HG03039 (cell line): ENCODE results near the gene PARP12.

Experiments
- ATAC-seq: cut with Tn5 transposase; IDR thresholded peaks from one replicate; pipeline ENCODE4 v1.9.1; 2021; ENCODE audit warnings: mild to moderate bottlenecking, moderate library complexity; ENCODE audit not compliant: unreplicated experiment

The PARP12 gene

GRCh38 chr7:139993169-139993568, 69.6 kb downstream of the PARP12 start:
- no peak for ATAC-seq

DNA sequence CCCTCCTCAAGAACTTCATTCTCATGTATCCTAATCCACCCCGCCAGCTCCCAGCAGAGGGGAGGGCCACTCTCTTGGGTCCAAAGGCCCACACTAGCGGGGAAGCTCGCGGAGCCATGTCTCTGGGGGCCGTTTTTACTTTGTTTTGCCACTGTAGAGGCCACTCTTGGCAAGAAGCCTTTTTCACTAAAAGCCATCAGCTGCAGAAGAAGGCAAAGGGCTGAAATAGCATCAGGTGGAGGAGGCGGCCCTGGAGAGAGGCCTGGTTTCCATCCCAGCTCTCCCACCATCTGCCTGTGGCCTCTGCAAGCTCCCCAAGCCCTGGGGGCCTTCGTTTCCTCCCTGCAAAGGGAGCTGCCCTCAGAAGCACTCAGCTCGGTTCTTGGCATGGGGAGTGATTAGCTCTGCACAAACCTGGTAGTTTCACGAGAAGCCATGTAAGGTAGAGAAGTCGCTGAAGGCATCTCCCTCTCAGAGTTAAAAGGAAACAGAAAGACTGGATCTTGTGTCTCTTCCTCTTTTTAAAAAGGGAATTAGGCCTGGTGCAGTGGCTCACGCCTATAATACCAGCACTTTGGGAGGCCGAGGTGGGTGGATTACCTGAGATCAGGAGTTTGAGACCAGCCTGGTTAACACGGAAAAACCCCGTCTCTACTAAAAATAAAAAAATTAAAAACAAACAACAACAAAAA, 70.3 kb downstream of the PARP12 start:
- no peak for ATAC-seq

DNA sequence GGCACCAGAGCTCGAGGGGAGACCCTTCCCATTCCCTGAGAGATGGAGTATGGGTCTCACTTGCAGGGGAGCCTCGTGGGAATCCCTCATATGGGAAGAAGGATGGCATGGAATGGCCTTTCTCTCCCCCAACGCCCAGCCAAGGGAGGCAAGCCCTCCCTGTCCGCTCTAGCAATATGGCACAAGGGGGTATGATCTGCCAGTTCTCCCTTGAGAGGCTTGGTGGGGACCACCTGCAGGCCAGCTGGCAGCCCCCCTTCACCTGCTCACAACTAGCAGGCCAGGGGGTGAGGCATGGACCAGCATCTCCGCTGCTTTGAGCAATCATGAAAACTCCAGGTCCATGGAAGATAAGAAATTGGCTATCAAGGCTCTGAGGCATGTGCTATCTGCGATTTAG, 70.8 kb downstream of the PARP12 start:
- no peak for ATAC-seq

DNA sequence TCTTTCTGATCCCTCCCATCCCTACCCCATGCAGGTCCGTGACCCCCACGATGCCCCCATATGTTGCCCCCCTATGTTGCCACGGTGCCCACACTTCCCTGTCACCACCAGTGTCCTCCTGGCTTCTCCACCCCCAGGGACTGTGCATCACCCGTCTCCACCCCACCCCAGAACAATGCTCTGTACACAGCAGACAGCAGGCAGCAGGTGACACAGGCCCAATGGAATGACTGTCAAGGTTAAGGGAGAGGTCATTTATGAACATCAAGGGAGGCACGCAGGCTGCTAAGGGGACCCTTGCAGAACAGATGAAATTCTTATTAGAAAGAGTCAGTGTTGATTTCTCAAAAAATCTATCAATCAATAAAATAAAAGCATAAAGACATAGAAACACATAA, 71.5 kb downstream of the PARP12 start:
- ATAC-seq = no peak

- ATAC-seq = no peak
Measured at GRCh38 chr7:139990571-139991268, 72.0 kb downstream of the PARP12 start.

DNA sequence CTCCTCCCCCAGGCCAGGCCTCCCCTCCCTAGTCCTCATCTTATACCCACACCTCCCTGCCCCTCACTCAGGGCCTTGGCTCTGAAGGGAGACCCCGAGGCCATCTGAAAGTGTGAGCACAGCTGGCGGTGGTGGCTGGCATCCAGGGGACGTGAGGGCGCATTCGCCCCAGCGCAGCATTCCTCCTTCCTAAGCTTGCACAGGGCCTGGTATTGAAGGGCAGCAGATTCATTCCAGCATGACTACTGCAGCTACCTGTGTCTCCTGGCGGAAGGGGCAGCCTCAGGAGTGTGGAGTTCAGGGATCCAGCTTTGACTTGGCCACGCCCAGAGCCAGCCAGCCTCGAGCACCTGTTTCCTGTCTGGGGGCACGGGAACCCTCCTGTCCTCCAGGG, 72.6 kb downstream of the PARP12 start:
- no peak for ATAC-seq

- no peak for ATAC-seq
Measured at GRCh38 chr7:139989366-139990141, 73.2 kb downstream of the PARP12 start.

- ATAC-seq = no peak
Measured at GRCh38 chr7:139987691-139988516, 74.8 kb downstream of the PARP12 start.

- ATAC-seq = no peak
Measured at GRCh38 chr7:139985811-139986210, 76.9 kb downstream of the PARP12 start.

- no peak for ATAC-seq
Measured at GRCh38 chr7:139984642-139985539, 77.9 kb downstream of the PARP12 start.

GRCh38 chr7:139982927-139983920, 79.5 kb downstream of the PARP12 start:
- no peak for ATAC-seq

DNA sequence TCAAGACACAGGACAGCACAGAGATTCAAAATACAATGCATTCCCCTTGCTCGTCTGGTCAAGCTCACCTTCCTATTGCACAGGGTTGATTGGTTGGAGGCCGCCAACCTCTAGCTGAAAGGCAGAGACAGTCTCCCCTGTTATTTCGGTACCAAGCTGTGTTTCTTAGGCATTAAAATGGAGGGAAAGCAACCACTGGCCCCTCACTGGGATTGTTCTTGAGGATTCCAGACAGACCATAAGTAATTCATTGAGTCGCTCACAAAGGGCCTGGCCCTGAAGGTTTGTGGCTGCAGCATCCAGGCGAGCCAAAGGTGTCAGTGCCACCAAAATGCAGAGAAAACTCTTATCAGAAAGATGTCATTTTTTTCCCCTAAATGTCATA, 81.2 kb downstream of the PARP12 start:
- no peak for ATAC-seq

DNA sequence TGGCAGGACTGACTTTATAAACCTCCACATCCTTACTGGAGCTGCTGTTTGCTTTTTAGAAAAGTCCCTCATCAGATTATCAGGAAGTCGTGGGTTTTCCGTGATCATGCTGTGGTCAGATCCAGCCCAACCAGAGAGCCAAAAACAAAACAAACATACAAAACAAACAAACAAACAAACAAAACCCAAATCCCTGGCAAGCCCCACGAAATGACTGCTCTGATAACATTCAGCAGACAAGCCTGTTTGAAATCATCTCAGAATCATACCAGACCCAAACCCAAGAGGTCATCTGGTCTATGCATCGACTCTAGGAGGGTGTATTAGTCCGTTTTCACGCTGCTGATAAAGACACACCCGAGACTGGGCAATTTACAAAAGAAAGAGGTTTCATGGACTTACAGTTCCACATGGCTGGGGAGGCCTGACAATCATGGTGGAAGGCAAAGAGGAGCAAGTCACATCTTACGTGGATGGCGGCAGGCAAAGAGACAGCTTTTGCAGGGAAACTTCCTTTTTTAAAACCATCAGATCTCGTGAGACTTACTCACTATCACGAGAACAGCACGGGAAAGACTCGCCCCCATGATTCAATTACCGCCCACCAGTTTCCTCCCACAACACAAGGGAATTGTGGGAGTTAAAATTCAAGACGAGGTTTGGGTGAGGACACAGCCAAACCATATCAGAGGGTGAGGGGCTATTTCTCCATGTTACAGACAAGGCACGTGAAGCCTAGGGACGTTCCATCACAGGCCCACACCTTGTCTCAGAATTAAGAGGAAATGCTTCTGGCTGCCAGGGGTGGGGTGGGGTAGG, 85.7 kb downstream of the PARP12 start:
- ATAC-seq = no peak

- ATAC-seq = no peak
Measured at GRCh38 chr7:139976055-139976837, 86.5 kb downstream of the PARP12 start.

DNA sequence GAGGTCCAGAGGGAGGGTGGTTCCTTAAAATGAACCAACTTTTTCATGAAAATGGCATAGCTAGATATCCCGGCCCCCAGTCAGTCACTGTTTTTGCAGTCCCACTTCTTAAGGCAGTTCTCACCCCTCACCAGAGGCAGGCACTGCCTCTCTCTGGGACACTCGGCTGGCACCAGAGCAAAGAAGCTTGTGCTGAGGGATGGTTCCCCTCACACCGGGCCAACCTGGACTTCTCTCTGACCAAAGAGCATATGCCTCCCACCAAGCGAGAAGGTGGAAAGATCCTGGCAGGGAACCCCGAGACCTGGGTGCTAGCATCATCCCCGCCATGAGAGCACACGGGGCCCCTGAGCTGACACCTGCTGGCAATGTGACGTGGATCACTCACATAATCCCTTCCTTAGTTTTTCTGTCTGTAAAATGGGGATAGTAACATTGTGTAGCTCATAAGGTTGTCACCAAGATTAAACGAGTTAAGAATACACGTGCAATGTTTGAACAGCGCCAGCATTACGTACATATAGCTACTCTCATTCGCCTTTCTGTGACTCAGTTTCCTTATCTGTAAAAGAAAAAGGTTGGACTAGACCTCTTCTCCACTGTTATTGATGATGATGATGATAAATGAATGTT, 88.5 kb downstream of the PARP12 start:
- no peak for ATAC-seq
